ENCODE measurements around the gene KCNG2.

Gene KCNG2

GRCh38 chr18:79848579-79849327 lies 51.0 kb downstream of the KCNG2 start:
- no peak for DNase-seq (ENCODE audit: low read depth)
- no peak for TF ChIP-seq CTCF (IDR thresholded peaks at IDR 0.05; ENCODE audit: low read length, missing control alignments)
- H3K4me3 ChIP-seq (replicated peaks; ENCODE audit: low read depth, low read length) = no peak overlapping the region

GRCh38 chr18:79849328-79850207 lies 51.8 kb downstream of the KCNG2 start:
- no peak overlapping the region for H3K4me3 ChIP-seq (replicated peaks; ENCODE audit: low read depth, low read length)
- DNase-seq (ENCODE audit: low read depth) = no peak
- no peak for TF ChIP-seq CTCF (IDR thresholded peaks at IDR 0.05; ENCODE audit: low read length, missing control alignments)

GRCh38 chr18:79850731-79851130 lies 53.0 kb downstream of the KCNG2 start:
- no peak overlapping the region for H3K4me3 ChIP-seq (replicated peaks; ENCODE audit: low read depth, low read length)
- no peak for TF ChIP-seq CTCF (IDR thresholded peaks at IDR 0.05; ENCODE audit: low read length, missing control alignments)
- no peak for DNase-seq (ENCODE audit: low read depth)

- DNase-seq (ENCODE audit: low read depth) = no peak
- TF ChIP-seq CTCF (IDR thresholded peaks at IDR 0.05; ENCODE audit: low read length, missing control alignments) = no peak
- H3K4me3 ChIP-seq (replicated peaks; ENCODE audit: low read depth, low read length) = no peak overlapping the region
These were observed 53.8 kb downstream of the KCNG2 start for GRCh38 chr18:79851489-79851888.

GRCh38 chr18:79851950-79852349 lies 54.2 kb downstream of the KCNG2 start:
- DNase-seq (ENCODE audit: low read depth) = no peak
- H3K4me3 ChIP-seq (replicated peaks; ENCODE audit: low read depth, low read length) = no peak overlapping the region
- TF ChIP-seq CTCF (IDR thresholded peaks at IDR 0.05; ENCODE audit: low read length, missing control alignments) = no peak

- TF ChIP-seq CTCF (IDR thresholded peaks at IDR 0.05; ENCODE audit: low read length, missing control alignments) = no peak
- no peak overlapping the region for H3K4me3 ChIP-seq (replicated peaks; ENCODE audit: low read depth, low read length)
- no peak for DNase-seq (ENCODE audit: low read depth)
These were observed 55.0 kb downstream of the KCNG2 start for GRCh38 chr18:79852561-79853302.
